GM21529 (cell line): ENCODE data around the gene MROH9.
A peak's percentile ranks its signal among the peaks of the same experiment; 100 is the strongest.
"Not testable (repeated sequence)": the region's sequence is repeated elsewhere in the genome, so short reads cannot be mapped to it uniquely, and the experiment has no call there.

Experiments
- ATAC-seq: cut with Tn5 transposase; IDR thresholded peaks from one replicate; pipeline ENCODE4 v1.9.1; 2021; ENCODE audit not compliant: unreplicated experiment

Gene MROH9, protein sequence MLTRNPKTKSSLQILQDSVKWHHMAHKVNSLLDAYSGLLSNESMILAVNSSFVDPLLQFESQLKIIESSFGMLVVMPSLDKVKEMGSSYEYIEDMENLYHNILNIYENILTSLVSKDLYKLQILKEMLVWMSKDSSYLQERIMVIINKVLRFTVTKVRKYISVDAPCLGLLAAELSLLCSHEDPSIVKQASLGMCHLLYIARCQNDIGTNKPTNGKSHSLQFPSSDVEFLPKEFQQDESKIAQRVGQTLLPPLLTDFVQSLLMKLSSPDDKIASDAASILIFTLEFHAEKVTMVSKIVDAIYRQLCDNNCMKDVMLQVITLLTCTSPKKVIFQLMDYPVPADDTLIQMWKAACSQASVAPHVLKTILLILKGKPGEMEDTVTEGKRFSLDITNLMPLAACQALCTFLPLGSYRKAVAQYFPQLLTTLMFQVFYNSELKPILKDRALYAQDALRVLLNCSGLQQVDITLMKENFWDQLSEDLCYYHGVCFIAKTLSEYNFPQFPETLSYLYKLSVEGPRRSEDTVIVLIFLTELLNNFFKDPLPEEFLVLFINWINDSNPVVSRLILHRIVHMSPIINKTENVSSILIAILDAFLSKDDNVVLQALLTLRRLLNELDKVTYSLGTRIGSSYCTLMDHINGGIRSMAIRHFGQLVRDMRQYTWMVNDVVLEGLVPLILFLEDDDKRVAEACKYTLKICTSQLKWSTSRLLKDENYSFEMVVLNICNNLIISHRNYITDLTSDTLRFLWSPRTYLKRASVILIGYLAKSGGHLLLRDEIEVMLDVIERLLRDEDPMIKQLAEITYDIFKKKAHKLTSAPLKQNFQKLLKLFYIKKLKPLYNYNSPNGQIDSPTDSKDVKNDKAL

DNA sequence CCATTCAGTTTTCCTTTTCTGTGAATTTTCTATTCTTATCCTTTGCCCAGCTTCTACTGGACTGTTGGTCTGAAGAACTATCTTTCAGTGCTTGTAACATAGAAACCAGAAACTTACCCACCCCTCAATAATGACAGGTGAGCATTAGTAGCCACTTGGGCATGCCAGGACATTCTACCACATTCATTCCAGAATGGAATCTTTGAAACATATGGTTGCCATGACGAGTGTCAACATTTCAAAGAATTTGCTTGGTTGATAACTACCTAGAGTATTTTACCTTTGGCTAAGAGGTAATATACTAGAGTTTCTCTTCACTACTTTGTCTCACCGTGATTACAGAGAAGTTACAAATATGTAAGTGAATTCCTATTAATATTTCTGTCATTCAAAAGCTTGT lies at the start of gene MROH9:
TSS of gene MROH9 (plus strand) at position 304 of the 400 bp plus-strand sequence. CDS start 10,023 bp downstream, outside the sequence.
- no peak for ATAC-seq

DNA sequence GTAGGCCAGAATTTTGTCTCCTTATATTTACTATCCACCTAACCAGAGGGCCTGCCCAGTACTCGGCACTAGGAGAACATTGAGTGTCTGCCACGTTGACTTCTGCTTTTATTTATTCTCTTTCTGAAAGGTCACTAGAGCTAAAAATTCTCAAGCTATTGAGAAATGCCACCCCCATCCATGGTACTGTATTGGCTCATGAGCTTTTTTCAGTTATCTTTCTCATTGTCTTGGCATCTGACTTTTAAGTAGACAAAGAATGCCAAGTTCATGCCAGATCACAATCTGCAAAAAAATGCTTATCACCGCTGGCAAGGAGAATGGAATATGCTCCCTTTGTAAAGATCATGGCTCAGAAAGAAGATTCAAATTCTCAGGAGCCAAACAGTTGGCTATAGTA lies 49.8 kb upstream of the MROH9 start:
- no peak for ATAC-seq

DNA sequence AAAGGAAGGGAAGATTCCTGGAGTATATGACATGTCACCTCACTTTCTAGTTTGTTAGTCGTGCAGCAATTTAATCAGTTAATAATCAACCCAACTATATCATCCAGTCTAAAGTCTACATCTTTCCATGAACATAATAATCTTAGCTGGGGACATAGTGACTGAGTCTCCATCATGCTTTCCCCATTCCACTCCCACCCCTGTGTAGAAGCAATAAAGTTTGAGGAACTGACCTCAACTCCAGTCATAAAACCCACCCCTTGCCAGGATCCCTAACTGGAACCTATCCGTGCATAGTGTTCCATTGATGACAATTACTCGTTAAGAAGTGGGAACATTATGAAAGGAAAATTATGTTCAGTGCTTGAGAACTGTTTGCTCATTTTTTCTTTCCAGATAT lies 48.9 kb upstream of the MROH9 start:
- no peak for ATAC-seq

DNA sequence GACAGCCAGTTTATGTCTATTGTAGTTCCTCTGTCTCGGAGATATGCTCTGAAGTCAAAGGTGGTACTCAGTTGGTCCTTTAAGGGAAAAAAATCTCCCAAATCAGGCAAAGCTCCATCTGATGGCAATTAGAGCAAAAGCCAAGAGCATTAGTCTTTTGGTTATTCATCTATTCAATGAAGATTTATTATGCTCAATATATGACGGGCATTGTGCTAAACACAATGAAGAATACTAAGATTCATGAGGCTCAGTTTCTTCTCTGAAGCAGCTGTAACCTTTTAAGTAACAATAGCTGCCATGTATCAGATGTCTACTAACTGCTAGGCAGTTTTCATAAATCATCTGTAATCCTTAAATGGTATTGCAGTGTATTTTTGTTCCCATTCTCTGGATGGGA lies 47.6 kb upstream of the MROH9 start:
- ATAC-seq = no peak

DNA sequence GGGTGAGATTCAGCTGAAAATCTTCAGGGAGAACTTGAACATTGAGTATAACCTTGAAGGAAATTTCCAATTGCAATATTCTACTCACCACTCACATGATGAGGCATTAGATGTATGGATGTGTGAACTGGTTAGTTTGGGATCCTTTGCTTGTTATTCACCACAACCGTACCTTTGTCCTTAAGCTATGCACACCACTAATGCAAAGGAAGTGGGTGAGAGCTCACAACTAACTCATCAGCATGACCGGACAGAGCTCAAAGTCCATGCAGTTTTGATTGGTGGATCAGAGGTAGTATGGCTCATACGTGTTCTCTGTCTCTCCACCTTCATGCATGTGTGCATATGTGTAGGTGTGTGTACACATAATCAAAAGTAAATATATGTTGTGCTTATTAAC lies 43.5 kb upstream of the MROH9 start:
- ATAC-seq = no peak

DNA sequence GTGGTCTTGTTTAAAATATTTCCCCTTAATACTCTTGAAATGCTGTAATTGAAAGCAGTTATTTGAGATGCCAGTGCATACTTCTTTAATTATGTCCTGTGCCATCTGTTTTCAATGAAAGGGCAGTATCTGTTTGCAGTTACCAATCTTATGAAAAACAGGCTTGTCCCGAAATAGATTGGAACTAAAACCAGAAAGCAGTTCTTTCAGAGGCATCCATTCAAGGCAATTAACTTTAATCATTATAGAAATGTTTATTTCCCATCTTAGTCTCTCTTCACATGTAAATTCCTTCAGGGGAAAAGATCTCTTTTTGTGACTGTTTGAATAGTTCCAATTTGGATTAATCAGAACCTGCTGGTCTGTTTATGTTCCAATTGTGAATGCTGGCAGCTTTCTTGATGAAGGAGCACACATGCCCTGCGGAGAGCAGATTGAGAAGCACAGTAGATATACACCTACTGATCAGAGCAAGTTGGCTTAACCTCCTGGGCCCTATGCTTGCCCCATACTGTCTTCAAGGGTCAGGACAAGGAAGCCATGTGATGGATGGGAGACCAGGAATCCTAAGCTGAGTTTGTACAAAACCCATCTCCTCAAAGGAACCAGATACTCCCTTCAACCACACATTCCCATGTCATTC lies 41.6 kb upstream of the MROH9 start:
- no peak for ATAC-seq

DNA sequence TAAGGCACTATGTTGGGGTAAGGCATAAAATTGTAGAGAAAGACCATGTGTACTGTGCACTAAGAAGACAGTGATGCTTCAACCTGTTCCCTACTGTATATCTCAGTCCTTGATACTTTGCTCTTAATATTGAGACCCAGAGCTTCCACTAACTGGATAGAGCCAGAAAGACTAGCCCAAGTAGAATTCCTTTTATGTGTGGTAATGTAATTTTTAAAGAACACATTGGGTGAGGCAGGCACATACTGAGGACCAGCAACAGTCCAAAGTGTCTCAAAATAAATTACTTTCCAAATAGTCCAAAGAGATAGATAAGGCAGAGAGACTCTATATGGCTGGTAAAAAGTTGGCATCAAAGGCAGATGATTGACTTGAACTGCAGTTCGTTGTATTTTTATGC lies 31.4 kb upstream of the MROH9 start:
- ATAC-seq = no peak

DNA sequence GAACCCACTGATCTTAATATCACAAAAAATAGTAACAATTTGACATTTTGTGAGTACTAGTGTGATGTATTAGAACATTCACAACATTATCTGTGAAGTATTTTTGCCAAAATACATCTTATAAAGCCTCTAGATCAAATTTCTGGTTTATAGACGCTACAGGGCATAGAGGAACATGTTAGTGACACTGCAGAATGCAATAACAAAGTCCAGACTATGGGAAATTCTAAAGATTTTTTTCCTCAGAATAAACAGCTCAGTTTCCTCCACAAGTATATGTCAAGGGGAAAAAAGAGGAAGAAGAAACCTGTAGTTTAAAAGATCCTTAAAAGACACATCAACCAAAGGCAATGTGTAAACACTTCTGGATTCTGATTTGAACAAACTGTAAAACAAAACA lies 26.4 kb upstream of the MROH9 start:
- no peak for ATAC-seq

DNA sequence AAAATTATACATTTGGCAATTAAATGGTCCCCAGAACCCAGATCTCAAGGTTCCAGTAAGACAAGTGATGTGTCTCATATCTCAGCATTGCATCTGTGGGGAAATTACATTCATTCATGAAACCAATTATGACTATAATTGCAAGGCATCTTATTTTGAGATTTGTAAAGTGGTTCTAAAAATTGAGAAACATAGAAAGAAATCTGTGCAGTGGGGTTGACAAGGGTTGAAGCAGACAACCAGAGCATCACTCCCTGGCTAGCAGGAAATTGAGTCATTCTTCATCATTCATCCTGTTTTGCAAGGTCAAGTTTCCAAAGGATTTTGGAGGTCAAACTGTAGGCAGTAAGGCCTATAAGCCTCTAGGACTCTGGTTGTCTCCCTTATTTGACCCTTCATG lies 25.1 kb upstream of the MROH9 start:
- ATAC-seq = no peak

DNA sequence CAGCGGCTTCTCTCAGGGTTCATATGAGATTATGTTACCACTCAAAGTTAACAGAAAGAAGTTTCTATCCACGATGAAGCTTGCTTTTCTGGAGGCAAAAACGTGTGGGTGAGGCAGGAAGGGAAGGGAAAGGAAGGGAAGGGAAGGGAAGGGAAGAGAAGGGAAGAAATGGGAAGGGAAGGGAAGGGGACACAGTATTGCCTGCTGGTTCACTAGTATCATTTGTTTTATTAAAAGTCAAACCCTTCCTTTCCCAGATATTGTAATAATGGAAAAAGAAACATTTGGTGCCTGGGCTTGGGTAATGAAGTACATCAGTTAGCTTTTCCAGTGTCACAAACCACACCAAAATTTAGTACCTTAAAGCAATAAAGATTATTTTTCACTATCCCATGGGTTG lies 18.0 kb upstream of the MROH9 start:
- no peak for ATAC-seq

DNA sequence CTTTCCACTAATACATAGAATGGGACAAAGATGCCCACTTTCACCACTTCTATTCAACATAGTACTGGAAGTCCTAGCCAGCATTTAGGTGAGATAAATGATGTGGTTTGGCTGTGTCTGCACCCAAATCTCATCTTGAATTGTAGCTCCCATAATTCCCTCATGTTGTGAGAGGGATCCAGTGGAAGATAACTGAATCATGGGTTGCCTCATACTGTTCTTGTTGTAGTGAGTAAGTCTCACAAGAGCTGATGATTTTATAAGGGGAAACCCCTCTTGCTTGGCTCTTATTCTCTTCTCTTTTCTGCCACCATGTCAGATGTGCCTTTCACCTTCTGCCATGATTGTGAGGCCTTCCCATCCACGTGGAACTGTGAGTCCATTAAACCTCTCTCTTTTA lies 10.7 kb upstream of the MROH9 start:
- ATAC-seq = not testable (repeated sequence)

DNA sequence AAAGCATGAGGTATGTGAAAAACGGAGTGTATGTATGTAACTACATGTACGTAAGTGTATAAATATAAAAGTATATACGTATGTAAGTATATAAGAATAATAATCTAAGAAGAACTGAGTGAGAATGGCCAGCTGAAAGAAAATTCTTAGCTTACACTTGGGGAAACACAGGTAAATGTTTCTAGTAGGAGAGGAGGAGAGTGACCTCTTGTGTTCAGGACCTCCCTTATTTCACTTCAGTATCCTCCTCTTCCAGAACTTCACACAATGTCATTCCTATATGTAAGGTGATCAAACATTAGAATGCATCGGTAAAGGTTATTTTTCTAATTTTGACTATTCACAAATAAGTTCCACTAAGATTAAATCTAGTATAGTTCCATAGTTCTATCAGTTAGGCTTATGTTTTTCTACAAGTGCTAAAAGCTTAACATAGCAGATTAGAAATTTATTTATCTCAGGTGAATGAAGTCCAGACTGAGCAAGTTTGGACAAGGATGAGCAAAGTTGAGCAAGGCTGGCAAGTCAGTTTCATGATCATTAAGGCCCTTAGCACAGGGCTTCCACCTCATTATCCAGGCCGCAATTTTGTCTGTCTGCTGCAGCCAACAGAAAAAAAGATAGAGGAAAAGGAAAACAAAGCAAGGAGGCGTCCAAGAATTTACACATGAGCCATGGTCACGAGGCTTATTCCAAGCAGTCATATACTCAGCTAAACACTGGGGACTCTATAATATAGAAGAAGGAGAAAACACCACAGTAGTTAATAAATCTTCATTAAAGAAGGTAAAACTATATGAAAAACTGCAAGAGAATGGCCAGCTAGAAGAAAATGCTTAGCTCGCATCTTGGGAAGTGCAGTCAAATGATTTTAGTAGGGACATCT lies 7.1 kb upstream of the MROH9 start:
- no peak for ATAC-seq

DNA sequence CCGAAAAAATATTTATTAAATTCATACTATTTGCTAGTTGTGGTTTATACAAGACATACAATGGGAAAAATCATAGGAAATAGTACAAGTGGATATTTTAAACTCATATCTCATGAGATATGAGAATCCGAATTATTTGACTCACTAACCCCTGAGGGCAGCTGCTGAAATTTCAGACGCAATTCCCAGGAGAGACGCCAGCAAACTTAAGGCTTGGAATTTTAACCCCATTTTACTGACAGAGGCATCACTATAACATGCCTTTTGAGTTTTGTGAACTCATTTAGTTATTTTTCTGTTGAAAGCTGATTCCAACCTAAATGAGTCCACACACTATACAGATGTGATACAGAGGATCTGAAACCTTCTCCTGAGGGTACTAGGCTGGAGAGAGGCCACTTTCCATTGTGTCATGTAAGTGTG lies 5.9 kb upstream of the MROH9 start:
- ATAC-seq = no peak

DNA sequence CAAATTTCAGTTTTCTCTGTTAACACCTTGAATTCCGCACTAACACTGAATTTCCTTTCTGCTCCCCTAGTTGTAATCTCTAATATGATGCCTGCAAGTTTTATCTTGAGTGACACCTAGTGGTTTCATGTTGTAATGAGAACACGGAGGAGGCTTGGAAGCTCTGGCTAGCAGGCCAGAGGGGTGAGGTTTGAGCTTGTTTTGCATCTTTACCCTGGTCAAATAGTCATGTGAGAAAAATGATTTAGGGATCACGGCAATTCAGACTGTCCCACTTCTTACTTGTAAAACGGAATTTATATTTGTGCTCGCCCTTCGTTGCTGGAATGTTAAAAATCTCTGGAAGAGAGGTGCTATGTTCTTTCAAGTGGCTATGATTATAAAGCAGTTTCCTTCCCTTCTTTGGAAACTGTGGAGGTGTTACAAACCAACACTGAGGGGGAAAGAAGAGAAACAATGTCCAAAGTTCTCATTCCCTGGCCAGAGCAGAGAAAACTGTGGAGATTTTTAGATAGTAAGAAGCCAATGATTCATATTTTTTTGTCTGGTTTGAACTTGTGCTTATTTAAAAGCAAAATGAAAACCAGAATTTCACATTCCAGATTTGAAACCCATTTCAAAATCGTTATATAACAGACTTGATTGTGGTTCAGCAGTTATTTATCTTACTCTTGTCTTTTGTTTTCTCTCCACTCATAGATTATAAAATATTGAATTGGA lies 5.3 kb upstream of the MROH9 start:
- peak; percentile 91 for ATAC-seq

DNA sequence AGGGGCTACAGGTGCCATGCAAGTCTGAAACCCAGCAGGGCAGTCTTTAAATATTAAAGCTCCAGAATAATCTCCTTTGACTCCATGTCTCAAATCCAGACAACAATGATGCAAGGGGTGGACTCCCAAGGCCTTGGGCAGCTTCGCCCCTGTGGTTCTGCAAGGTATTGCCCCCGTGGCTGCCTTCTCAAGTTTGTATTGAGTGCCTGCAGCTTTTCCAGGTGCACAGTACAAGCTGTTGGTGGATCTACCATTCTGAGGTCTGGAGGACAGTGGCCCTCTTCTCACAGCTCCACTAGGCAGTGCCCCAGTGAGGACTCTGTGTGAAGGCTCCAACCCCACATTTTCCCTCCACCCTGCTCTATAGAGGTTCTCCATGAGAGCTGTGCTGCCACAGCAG lies 3.7 kb upstream of the MROH9 start:
- no peak for ATAC-seq

DNA sequence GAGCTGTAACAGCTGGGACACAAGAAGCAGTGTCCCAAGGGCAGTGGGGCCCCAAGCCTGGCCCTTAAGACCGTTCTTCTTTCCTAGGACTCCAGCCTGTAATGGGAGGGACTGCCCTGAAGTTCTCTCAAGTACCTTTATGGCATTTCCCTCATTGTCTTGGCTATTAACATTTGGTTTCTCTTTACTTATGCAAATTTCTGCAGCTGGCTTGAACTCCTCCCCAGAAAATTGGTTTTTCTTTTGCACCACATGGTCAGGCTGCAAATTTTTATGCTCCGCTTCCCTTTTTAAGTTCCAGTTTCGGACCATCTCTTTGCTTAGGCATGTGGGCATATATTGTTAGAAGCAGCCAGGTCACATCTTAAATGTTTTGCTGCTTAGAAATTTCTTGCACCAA lies 3.1 kb upstream of the MROH9 start:
- no peak for ATAC-seq

DNA sequence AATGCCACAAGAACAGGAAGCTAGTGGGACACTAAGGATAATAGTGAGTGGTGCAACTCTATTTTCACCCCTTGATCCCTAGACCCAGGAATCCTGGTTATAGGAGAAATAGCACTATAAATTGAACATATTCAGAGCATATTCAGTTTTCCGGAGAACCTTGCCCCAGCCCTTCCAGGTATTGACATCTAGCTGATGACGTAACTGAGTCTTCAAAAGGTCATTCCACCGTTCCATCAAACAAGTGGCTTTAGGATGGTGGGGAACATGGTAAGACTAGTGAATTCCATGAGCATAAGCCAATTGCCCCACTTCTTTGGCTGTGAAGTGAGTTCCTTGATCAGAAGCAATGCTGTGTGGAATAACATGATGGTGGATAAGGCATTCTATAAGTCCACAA lies 2.9 kb downstream of the MROH9 start:
- no peak for ATAC-seq

DNA sequence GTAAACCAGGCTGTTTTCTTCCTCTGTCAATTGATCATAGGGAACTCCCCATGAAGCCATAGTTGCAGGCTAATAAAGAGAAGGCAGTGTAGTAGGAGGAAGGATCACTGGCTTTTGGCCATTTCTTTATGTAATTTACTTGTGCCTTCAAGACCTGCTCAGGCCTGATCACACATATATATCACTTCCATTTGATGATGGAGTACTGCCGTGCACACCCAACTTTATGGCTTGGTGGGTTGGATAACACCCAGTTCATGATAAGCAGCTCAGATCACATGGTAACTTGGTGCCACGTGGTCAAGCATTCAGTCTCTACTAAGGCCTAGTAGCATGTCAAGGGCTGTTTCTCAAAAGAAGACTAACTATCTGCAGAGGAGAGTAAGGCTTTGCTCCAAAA lies 4.1 kb downstream of the MROH9 start:
- ATAC-seq = no peak

DNA sequence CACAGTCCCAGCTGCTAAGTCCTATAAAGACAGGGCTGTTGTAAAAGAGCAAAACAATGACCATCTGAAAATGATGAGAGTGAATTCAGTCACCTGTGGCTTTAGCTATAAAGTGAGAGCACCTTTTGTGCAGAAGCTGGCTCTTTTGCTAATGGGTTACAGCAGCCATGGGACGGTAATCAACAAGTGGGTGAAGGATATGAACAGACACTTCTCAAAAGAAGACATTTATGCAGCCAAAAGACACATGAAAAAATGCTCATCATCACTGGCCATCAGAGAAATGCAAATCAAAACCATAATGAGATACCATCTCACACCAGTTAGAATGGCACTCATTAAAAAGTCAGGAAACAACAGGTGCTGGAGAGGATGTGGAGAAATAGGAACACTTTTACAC lies 16.4 kb downstream of the MROH9 start:
- not testable (repeated sequence) for ATAC-seq

DNA sequence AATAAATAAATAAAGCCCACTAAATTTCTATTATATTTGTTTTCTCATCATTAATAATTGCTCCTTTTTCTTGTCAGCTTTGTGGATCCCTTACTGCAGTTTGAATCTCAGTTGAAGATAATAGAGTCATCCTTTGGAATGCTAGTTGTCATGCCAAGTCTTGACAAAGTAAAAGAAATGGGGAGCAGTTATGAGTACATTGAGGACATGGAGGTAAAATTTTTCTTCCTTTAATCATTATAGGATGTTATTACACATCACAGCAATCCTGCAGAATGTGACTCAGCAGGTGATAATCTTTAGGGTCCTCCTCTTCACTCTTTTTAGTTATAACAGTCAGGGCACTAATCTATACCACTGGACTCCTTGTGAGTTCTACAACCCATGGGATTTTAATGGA lies 24.1 kb downstream of the MROH9 start:
- ATAC-seq = no peak
